PC-9 (cell line): ENCODE measurements around the gene IFT122. TPM values are rescaled to one million over a fixed set of nuclear protein-coding genes. Genes with fewer than 3 reads are reported as not detected.
"Not testable (repeated sequence)": the region's sequence is repeated elsewhere in the genome, so short reads cannot be mapped to it uniquely, and the experiment has no call there.

ENCODE experiments used
- BruUV-seq: library from RNA; stranded (reverse); fragments of 400-500 nt; replicated peaks from 2 replicates; lab custom pipeline; 2021; lab: Mats Ljungman, UMichigan
- CTCF ChIA-PET: fragments of 300-600 bp; sonication (Branson Sonifier 250); formaldehyde crosslinking; loops from one replicate; lab custom pipeline; 2022; ENCODE audit warnings: antibody characterized with exemption; lab: Charles Lee
- POLR2A ChIA-PET: fragments of 300-600 bp; sonication (Branson Sonifier 250); formaldehyde crosslinking; loops from one replicate; lab custom pipeline; 2022; ENCODE audit warnings: antibody characterized with exemption; ENCODE audit not compliant: unreplicated experiment; lab: Charles Lee
- DNase-seq, 2 experiments: peaks; one replicate each; pipeline versions ENCODE4 v3.0.0 to v3.0.0-alpha.2; 2015 to 2022; ENCODE audit warnings: mixed read lengths in 1 of 2
- H2AFZ ChIP-seq: fragments of 200-600 bp; sonication (generic); 2 replicates; pipeline ENCODE4 v1.8.1; 2017; ENCODE audit warnings: antibody characterized with exemption
- H3F3A ChIP-seq: fragments of 200-600 bp; sonication (generic); 2 replicates; pipeline ENCODE4 v1.8.1; 2017; ENCODE audit warnings: antibody characterized with exemption, mild to moderate bottlenecking, low read depth; ENCODE audit not compliant: insufficient read depth
- H3K27ac ChIP-seq: fragments of 200-600 bp; sonication (generic); 2 replicates; pipeline ENCODE4 v1.6.1; 2016; ENCODE audit warnings: mixed run types
- H3K27me3 ChIP-seq: fragments of 200-600 bp; sonication (generic); 2 replicates; pipeline ENCODE4 v1.6.1; 2016; ENCODE audit warnings: low read depth, mixed run types; ENCODE audit not compliant: insufficient read depth
- H3K36me3 ChIP-seq: fragments of 200-600 bp; sonication (generic); 2 replicates; pipeline ENCODE4 v1.6.1; 2016; ENCODE audit warnings: low read depth, mixed run types
- H3K4me1 ChIP-seq: fragments of 200-600 bp; sonication (generic); replicated peaks from 2 replicates; pipeline ENCODE4 v1.6.1; 2016; ENCODE audit warnings: mixed run types; ENCODE audit not compliant: insufficient read depth
- H3K4me2 ChIP-seq: fragments of 200-600 bp; sonication (generic); 2 replicates; pipeline ENCODE4 v1.6.1; 2017; ENCODE audit warnings: mixed run types
- H3K4me3 ChIP-seq: fragments of 200-600 bp; sonication (generic); 2 replicates; pipeline ENCODE4 v1.6.1; 2016; ENCODE audit warnings: mixed run types
- H3K79me2 ChIP-seq: fragments of 200-600 bp; sonication (generic); 2 replicates; pipeline ENCODE4 v1.6.1; 2017; ENCODE audit warnings: low read depth, mixed run types
- H3K9me2 ChIP-seq: fragments of 200-600 bp; sonication (generic); 2 replicates; pipeline ENCODE4 v1.8.1; 2017; ENCODE audit warnings: mild to moderate bottlenecking; ENCODE audit not compliant: insufficient read depth
- H3K9me3 ChIP-seq: fragments of 200-600 bp; sonication (generic); 2 replicates; pipeline ENCODE4 v1.8.1; 2016; ENCODE audit warnings: low read depth; ENCODE audit not compliant: insufficient read depth
- H4K20me1 ChIP-seq: fragments of 200-600 bp; sonication (generic); 2 replicates; pipeline ENCODE4 v1.8.1; 2017; ENCODE audit not compliant: insufficient read depth
- EZH2 ChIP-seq: fragments of 200-600 bp; sonication (generic); IDR thresholded peaks from 2 replicates; pipeline ENCODE4 v1.8.0; 2017; ENCODE audit warnings: antibody characterized with exemption, low read depth
- intact Hi-C: fragments of 100-400 bp; cut with micrococcal nuclease; formaldehyde crosslinking; loops from one replicate; pipeline ENCODE4 v1.10.0; 2022; ENCODE audit not compliant: unreplicated experiment
- total RNA-seq: library from RNA; stranded (reverse); gene quantifications from 2 replicates; pipeline ENCODE4 v1.2.3, GENCODE V29; 2021
- TF ChIP-seq, protein P1 (sequence below): fragments of 200-600 bp; sonication (generic); conservative IDR thresholded peaks from 2 replicates; pipeline ENCODE4 v1.6.1; 2017; ENCODE audit warnings: mixed run types, antibody characterized with exemption, mild to moderate bottlenecking, moderate library complexity

Gene IFT122
- total RNA-seq, 1 experiment from 2014 or later, result 55.6 TPM

DNA sequence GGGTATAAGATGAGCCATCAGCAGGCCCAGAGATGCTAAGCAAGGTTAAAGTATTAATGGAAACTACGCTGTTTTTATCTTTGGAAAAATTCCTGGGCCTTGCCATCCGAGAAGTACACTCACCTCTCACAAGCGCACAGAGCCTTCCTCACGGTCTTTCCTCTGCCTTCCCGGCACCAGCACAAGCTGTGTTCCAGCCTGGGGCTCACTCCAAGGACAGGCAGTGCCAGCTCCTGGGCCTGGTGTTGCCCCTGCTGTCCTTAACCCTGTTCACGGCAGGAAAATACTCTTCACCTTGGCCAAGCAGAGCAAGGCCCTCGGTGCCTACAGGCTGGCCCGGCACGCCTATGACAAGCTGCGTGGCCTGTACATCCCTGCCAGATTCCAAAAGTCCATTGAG, 74.1 kb downstream of the IFT122 start:
- Histone ChIP-seq H3K27ac (no peak overlapping the region), H3F3A (no peaks in the 10 kb centered on the region), H2AFZ (no peak overlapping the region), H3K27me3 (no peaks in the 10 kb centered on the region), H3K9me2 (no peaks in the 10 kb centered on the region), H3K36me3 (no peaks in the 10 kb centered on the region), H3K4me2 (no peak overlapping the region), H3K4me1 (no peaks in the 10 kb centered on the region), H3K4me3 (no peak overlapping the region), H3K79me2 (no peaks in the 10 kb centered on the region), H3K9me3 (no peaks in the 10 kb centered on the region), H4K20me1 (no peaks in the 10 kb centered on the region)
- no peak for DNase-seq
- TF ChIP-seq, protein P1, sequence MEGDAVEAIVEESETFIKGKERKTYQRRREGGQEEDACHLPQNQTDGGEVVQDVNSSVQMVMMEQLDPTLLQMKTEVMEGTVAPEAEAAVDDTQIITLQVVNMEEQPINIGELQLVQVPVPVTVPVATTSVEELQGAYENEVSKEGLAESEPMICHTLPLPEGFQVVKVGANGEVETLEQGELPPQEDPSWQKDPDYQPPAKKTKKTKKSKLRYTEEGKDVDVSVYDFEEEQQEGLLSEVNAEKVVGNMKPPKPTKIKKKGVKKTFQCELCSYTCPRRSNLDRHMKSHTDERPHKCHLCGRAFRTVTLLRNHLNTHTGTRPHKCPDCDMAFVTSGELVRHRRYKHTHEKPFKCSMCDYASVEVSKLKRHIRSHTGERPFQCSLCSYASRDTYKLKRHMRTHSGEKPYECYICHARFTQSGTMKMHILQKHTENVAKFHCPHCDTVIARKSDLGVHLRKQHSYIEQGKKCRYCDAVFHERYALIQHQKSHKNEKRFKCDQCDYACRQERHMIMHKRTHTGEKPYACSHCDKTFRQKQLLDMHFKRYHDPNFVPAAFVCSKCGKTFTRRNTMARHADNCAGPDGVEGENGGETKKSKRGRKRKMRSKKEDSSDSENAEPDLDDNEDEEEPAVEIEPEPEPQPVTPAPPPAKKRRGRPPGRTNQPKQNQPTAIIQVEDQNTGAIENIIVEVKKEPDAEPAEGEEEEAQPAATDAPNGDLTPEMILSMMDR, result no peak
- no peak for TF ChIP-seq EZH2
- intact Hi-C loops, result no loop called here
- ChIA-PET CTCF (no interaction called here), POLR2A (no interaction called here)
- no TSS peak for BruUV-seq

- Histone ChIP-seq H3K27ac (no peak overlapping the region), H3K9me2 (no peaks in the 10 kb centered on the region), H3F3A (no peaks in the 10 kb centered on the region), H3K79me2 (no peaks in the 10 kb centered on the region), H3K36me3 (no peaks in the 10 kb centered on the region), H2AFZ (no peak overlapping the region), H3K4me3 (no peak overlapping the region), H3K27me3 (no peaks in the 10 kb centered on the region), H3K9me3 (no peaks in the 10 kb centered on the region), H3K4me1 (no peaks in the 10 kb centered on the region), H3K4me2 (no peak overlapping the region), H4K20me1 (no peaks in the 10 kb centered on the region)
- BruUV-seq, result no TSS peak
- POLR2A ChIA-PET, result no interaction called here
- intact Hi-C loops, result no loop called here
- TF ChIP-seq EZH2, result no peak
- TF ChIP-seq, protein P1, result no peak
- CTCF ChIA-PET, result no interaction called here
- DNase-seq, result no peak
Measured at GRCh38 chr3:129514563-129514962, 74.5 kb downstream of the IFT122 start.

DNA sequence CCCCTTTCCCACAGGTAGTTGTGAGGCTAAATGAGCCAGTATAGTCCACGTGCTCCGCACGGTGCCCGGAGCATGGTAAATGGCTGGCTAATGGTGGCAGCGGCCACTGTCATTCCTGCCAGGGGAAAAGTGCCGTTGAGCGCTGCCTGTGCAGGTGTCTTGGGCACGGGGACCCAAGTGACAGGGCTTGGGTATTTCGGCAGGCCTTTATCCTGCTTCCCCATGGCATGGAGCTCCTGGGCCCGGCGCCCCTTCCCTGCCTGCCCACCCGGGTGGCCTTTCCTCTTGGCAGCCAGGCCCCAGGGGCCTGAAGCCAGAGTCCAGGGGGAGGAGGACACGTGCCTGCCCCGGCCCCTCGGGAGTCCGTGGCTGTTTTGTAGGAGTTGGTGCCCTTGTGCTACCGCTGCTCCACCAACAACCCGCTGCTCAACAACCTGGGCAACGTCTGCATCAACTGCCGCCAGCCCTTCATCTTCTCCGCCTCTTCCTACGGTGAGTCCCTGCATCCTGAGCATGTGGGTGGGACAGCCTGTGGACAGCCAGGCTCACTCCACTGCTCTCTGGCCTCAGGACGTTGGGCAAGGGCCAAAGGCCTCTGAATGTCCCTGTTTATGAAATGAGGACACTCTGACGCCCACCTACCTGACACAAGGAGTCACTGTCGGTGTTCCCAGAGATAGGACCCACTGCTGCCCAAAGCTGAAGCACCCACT, 75.2 kb downstream of the IFT122 start:
- H4K20me1 ChIP-seq, H3K79me2 ChIP-seq, H3K27me3 ChIP-seq, H2AFZ ChIP-seq, H3K9me2 ChIP-seq, H3K27ac ChIP-seq, CTCF ChIA-PET, POLR2A ChIA-PET, BruUV-seq, DNase-seq, H3F3A ChIP-seq, H3K4me2 ChIP-seq, H3K9me3 ChIP-seq, H3K4me3 ChIP-seq, intact Hi-C loops, H3K4me1 ChIP-seq, H3K36me3 ChIP-seq: not testable (repeated sequence)

- H3K4me1 ChIP-seq, intact Hi-C loops, H2AFZ ChIP-seq, H3K36me3 ChIP-seq, POLR2A ChIA-PET, H3K4me2 ChIP-seq, H4K20me1 ChIP-seq, BruUV-seq, H3K27ac ChIP-seq, H3K4me3 ChIP-seq, H3K27me3 ChIP-seq, H3K9me3 ChIP-seq, H3F3A ChIP-seq, CTCF ChIA-PET, H3K79me2 ChIP-seq, H3K9me2 ChIP-seq, DNase-seq: not testable (repeated sequence)
Measured at GRCh38 chr3:129515821-129516432, 75.9 kb downstream of the IFT122 start.
